Amygdala (tissue), 56 donors: ENCODE data around the gene SORL1.
"Not testable (repeated sequence)": the region's sequence is repeated elsewhere in the genome, so short reads cannot be mapped to it uniquely, and the experiment has no call there.

Experiments used
- DNase-seq, 56 donors: peaks; one replicate each; lab custom pipeline; 2025; lab: John Stamatoyannopoulos, UW

SORL1 gene, protein sequence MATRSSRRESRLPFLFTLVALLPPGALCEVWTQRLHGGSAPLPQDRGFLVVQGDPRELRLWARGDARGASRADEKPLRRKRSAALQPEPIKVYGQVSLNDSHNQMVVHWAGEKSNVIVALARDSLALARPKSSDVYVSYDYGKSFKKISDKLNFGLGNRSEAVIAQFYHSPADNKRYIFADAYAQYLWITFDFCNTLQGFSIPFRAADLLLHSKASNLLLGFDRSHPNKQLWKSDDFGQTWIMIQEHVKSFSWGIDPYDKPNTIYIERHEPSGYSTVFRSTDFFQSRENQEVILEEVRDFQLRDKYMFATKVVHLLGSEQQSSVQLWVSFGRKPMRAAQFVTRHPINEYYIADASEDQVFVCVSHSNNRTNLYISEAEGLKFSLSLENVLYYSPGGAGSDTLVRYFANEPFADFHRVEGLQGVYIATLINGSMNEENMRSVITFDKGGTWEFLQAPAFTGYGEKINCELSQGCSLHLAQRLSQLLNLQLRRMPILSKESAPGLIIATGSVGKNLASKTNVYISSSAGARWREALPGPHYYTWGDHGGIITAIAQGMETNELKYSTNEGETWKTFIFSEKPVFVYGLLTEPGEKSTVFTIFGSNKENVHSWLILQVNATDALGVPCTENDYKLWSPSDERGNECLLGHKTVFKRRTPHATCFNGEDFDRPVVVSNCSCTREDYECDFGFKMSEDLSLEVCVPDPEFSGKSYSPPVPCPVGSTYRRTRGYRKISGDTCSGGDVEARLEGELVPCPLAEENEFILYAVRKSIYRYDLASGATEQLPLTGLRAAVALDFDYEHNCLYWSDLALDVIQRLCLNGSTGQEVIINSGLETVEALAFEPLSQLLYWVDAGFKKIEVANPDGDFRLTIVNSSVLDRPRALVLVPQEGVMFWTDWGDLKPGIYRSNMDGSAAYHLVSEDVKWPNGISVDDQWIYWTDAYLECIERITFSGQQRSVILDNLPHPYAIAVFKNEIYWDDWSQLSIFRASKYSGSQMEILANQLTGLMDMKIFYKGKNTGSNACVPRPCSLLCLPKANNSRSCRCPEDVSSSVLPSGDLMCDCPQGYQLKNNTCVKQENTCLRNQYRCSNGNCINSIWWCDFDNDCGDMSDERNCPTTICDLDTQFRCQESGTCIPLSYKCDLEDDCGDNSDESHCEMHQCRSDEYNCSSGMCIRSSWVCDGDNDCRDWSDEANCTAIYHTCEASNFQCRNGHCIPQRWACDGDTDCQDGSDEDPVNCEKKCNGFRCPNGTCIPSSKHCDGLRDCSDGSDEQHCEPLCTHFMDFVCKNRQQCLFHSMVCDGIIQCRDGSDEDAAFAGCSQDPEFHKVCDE (N-terminal part only)

DNA sequence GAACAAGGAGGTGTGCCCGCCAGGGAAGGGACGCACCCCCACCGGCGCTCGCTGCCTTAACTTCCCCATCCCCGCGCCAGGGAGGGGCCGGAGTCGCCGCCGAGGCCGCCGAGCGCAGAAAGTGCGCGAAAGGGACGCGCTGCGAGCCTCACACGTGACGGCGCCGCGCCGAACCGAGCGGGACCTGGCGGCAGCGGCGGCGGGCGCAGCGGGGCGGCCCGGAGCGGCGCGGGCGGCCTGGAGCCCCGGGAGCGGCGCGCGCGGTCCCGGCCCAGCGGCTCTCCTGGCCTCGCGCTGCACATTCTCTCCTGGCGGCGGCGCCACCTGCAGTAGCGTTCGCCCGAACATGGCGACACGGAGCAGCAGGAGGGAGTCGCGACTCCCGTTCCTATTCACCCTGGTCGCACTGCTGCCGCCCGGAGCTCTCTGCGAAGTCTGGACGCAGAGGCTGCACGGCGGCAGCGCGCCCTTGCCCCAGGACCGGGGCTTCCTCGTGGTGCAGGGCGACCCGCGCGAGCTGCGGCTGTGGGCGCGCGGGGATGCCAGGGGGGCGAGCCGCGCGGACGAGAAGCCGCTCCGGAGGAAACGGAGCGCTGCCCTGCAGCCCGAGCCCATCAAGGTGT is at the start of gene SORL1:
Gene SORL1 (plus strand): TSS at position 329 of the 623 bp plus-strand sequence. CDS start 18 bp downstream, at position 347.
- DNase-seq: peak in 50 of 56 donors; percentile 22 to 82 (median 58)

- DNase-seq: no peak
Observed at GRCh38 chr11:121405646-121406045, 46.5 kb upstream of the SORL1 start.

DNA sequence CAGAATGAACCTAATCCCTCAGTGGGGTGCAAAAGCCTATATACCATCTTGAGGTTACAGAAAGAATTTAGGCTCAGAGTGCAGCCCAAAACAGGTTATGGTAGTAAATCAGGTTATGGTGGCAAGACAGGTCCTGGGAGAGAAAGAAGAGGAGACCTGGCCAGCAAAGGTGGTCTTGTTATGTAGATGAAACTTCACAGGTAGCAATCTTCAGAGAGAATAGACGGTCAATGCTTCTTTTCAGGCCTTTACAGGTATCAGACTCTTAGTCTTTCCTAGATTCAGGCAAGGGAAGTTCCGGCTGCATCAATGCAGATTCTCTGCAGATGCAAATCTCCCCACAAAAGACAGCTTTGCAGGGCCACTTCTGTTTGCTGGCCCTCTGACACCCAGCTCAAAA is 45.8 kb upstream of the SORL1 start:
- DNase-seq: no peak

GRCh38 chr11:121408830-121409229 is 43.3 kb upstream of the SORL1 start:
- DNase-seq: no peak

DNA sequence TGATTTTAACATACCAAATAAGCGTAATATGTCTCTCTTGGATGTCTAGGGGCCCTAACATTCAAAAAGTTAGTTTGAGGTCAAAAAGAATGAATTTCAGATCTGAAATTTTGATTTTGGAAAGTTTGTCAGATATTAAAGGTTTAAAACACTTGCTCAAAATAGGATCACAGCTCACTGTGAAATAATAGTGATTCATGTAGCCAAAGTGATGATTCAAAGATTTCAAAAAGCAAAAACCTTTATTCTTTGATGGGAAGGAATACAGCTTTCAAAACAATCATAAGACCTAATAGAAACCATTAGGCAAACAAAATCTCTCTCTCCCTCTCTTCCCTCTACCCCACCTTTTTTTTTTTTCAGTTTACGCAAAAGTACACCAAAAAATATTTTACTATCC is 42.1 kb upstream of the SORL1 start:
- not testable (repeated sequence) for DNase-seq

GRCh38 chr11:121411330-121411729 is 40.8 kb upstream of the SORL1 start:
- DNase-seq: not testable (repeated sequence)

DNA sequence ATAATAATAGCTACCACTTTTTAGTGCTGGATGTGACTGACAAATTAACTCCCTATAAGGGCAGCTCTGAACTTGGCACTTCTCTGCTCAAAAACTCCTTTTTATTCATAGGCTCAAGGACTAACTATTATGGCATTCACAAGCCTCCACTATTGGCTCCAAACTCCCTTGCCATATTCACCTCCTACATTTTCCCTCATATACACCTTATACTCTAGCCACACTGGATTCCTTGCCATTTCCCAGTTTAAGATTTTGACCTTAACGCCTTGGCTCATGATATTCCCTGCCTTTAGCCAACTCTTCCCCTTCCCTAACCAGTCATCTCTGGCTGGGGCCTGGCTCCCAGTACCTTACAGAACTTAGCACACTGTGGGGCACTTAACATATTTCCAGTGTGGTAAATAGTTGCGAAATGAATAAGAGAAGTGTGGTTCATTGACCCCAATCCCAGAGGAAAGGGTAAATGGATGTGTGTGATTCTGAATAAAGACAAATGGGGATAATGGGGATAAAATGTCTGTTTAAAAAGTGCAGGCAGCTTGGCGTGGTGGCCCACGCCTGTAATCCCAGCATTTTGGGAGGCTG is 40.0 kb upstream of the SORL1 start:
- DNase-seq: no peak

GRCh38 chr11:121412711-121413415 is 39.3 kb upstream of the SORL1 start:
- no peak for DNase-seq

DNA sequence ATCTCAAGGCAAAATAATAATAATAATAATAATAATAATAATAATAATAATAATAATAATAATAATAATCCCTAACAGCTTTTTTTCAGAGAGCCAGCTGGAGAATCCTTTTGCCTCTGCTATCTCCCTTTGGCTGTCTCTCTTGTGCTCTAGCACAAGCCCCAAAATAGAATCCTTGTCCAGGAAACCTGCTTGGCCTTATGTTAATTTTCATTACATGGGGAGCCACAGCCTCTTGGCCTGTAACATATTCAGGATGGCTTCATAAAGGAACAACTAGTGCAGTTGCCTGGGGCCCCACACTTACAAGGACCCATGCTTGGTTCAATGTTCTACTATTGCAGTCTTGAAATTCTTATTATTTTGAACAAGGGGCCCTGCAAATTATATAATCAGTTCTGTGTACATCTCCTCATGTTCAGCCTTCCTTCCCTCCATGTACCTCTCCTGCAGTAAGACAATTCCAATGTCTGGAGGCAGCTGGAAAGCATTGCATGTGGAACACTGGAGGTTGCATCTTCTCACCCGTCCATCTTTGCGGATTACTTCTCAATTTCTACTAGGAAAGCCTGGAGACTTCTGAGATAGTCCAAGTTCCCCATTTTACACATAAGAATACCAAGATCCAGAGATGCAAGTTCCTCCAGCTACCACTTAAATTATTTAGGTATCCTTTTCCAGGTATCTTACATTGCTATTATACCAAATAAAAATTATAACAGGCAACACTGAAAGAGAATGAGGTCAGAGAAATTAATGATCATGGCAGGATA is 37.8 kb upstream of the SORL1 start:
- no peak for DNase-seq

- DNase-seq: no peak
Observed at GRCh38 chr11:121415856-121416255, 36.3 kb upstream of the SORL1 start.

DNA sequence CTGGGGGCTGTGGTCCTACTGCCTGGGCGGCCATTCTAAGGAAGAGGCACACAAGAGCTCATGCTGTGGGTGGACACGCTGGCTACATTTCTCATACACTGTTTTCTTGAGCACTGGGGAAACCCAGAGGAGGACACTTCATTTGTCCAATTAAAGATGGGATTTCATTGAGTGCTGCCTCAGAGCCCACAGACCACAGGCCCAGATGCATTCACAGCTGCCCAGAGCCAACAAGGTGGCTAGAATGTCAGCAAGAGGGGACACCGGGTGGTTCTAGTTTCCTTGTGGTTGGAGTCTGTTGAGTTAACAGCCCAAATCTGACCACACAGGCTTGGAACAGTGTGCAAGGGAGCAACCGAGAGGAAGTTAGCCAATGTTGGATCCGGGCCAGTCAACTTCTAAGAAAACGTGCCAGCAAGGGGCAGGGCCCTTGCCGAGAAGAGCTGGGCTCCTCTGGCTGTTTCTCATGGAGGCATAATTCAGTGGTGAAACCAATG is 35.0 kb upstream of the SORL1 start:
- peak in 47 of 56 donors; percentile 6 to 78 (median 42) for DNase-seq

DNA sequence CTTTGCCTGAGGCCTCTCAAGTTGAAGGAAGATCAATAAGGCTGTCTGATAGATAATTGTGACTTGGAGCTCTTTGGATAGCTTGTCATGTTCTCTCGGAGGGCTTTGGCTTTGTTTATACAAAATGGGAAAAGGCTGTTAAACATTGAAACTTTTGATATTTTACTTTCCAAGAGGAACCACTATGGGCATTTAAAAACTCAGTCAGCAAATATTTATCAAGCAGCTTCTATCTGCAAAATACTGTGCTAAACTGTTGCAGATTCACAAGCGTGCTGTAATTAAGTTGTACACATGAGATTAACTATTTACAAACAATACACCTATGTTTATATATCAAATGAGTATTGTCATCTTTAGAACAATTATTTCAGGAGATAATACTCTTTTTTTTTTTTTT is 34.5 kb upstream of the SORL1 start:
- DNase-seq: no peak

GRCh38 chr11:121418625-121419114 is 33.4 kb upstream of the SORL1 start:
- no peak for DNase-seq

DNA sequence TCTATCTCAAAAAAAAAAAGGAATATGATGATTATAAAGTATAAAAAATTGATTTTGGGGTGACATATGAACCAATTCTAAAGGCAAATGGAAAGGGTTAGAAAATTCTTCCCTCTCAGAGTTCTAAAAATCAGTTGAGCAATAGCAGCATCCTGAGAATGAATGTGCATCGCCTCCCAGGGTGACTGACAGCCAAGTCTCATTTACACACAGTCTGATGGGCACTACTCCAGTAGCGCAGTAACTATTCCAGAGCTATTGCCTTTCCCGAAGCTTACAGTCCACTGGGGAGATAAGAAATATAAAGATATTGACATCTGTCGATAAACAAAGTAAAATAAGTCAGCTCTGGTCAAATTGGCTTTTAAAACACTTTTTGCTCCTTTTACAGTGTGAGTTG is 32.3 kb upstream of the SORL1 start:
- no peak for DNase-seq

GRCh38 chr11:121420398-121420797 is 31.7 kb upstream of the SORL1 start:
- DNase-seq: no peak

- DNase-seq: no peak
Observed at GRCh38 chr11:121421149-121421901, 30.8 kb upstream of the SORL1 start.

DNA sequence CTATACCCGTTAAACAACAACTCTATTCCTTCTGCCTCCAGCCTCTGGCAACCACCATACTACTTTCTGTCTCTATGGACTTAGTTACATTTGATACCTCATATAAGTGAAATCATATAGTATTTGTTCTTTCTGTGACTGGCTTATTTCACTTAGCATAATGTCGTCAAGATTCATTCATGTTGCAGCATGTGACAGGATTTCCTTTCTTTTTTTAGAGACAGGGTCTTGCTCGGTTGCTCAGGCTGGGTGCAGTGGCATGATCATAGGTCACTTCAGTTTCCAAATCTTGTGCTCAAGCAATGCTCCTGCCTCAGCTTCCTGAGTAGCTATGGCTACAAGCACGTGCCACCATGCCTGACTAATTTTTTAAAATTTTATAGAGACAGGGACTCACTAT is 29.4 kb upstream of the SORL1 start:
- no peak for DNase-seq
